ENCODE data around the gene SRPK2.

The SRPK2 gene

DNA sequence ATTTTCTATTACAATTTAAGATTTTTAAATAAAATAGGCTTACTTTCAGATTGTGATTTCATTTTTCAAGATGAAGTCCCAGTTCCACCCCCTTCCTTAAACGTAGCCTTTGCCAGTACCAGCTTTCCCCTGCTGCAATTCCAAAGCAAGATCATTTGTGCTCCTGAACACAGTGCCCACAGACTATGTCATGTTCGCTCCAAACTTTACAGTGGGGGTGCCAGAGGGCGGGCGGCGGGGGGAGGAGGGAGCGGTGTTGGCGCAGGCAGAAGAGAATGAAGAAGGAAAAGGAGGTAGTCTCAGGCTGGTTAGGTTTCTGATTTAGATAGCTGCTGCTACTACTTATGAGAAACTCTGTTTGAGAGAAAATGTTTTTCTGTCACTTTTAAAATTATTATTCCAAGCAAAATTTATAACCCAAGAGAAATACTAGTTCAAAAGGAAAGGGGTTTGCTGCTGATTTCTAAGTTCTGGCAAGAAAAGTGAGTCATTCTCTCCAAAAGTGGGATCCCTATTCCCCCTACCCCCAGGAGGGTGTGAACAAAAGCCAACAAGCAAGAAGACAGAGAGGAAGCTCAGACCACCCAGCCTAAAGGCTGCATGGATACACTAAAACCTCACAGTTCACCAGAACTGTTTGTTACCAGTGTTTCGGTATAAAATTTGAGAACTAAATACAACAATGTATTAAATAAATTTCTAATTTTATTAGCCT, 109.6 kb downstream of the SRPK2 start:
- H3K36me3 ChIP-seq (replicated peaks), result no peaks in the 10 kb centered on the region
- no peak overlapping the region for H3K27ac ChIP-seq
- H3K4me3 ChIP-seq (ENCODE audit: low read depth, low read length), result no peak overlapping the region
- no peaks in the 10 kb centered on the region for H3K27me3 ChIP-seq (replicated peaks)
- TF ChIP-seq, protein P1, sequence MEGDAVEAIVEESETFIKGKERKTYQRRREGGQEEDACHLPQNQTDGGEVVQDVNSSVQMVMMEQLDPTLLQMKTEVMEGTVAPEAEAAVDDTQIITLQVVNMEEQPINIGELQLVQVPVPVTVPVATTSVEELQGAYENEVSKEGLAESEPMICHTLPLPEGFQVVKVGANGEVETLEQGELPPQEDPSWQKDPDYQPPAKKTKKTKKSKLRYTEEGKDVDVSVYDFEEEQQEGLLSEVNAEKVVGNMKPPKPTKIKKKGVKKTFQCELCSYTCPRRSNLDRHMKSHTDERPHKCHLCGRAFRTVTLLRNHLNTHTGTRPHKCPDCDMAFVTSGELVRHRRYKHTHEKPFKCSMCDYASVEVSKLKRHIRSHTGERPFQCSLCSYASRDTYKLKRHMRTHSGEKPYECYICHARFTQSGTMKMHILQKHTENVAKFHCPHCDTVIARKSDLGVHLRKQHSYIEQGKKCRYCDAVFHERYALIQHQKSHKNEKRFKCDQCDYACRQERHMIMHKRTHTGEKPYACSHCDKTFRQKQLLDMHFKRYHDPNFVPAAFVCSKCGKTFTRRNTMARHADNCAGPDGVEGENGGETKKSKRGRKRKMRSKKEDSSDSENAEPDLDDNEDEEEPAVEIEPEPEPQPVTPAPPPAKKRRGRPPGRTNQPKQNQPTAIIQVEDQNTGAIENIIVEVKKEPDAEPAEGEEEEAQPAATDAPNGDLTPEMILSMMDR (IDR thresholded peaks at IDR 0.05; ENCODE audit: low read depth, low read length, missing control alignments), result no peak
- in situ Hi-C loops (cut with HindIII; ENCODE audit: low pct_ligation_motif_present, low sequenced_read_pairs), result no loop called here
- DNase-seq, result no peak

DNA sequence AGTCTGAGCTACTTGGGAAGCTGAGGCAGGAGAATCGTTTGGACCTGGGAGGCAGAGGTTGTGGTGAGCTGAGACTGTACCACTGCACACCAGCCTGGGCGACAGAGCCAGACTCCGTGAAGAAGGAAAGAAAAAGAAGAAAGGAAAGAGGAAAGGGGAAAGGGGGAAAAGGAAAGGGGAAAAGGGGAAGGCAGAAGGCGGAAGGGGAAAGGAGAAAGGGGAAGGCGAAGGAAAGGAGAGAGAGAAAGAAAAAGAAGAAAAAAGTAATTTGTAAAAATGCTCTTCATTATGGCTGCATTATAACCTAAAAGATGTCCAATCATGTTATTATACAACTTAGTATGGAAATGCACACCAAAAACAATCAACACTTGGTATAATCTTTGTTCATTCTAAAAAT, 110.2 kb downstream of the SRPK2 start:
- DNase-seq, result no peak
- H3K36me3 ChIP-seq (replicated peaks), result no peaks in the 10 kb centered on the region
- TF ChIP-seq, protein P1 (IDR thresholded peaks at IDR 0.05; ENCODE audit: low read depth, low read length, missing control alignments), result no peak
- H3K27ac ChIP-seq, result no peak overlapping the region
- in situ Hi-C loops (cut with HindIII; ENCODE audit: low pct_ligation_motif_present, low sequenced_read_pairs), result no loop called here
- H3K4me3 ChIP-seq (ENCODE audit: low read depth, low read length), result no peak overlapping the region
- H3K27me3 ChIP-seq (replicated peaks), result no peaks in the 10 kb centered on the region

DNA sequence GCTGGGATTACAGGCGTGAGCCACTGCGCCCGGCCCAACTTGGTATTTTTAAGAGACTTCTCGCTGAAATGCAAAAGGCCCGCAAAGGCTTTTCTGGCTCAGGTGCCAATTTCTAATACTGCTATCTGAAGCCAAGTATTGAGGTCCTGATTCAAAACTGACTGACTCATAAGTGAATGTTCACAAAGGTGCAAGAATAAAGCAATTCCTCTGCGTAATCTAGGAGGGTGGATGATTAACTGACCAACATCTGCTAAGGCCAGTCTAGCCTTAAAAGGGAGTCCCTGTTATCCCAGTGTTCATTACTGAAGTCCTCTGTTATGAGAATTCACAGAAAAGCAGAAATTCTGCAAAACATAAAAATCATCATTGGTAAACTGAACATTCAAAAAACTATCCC, 111.4 kb downstream of the SRPK2 start:
- in situ Hi-C loops (cut with HindIII; ENCODE audit: low pct_ligation_motif_present, low sequenced_read_pairs), result no loop called here
- H3K27me3 ChIP-seq (replicated peaks), result no peaks in the 10 kb centered on the region
- DNase-seq, result no peak
- no peaks in the 10 kb centered on the region for H3K36me3 ChIP-seq (replicated peaks)
- H3K27ac ChIP-seq, result no peak overlapping the region
- H3K4me3 ChIP-seq (ENCODE audit: low read depth, low read length), result no peak overlapping the region
- TF ChIP-seq, protein P1 (IDR thresholded peaks at IDR 0.05; ENCODE audit: low read depth, low read length, missing control alignments), result no peak

DNA sequence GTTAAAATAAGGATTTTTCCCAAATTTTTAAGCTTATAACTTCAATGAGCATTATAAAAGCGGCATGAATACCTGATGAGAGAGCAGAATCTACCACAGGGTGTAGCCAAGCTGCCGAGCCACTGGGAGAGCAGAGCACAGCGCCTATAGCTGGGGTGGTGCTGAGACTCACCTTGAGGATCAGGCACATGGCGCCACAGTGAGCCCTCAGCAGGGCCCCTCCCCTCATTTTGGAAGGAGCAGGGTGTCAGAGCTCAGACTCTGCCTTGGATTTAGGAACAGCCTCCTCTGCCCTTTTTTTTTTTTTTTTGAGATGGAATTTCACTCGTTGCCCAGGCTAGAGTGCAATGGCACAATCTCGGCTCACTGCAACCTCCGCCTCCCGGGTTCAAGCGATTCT, 118.6 kb downstream of the SRPK2 start:
- Histone ChIP-seq H3K36me3 (replicated peaks) (no peaks in the 10 kb centered on the region), H3K27ac (no peak overlapping the region), H3K27me3 (replicated peaks) (no peaks in the 10 kb centered on the region), H3K4me3 (ENCODE audit: low read depth, low read length) (no peak overlapping the region)
- TF ChIP-seq, protein P1 (IDR thresholded peaks at IDR 0.05; ENCODE audit: low read depth, low read length, missing control alignments), result no peak
- in situ Hi-C loops (cut with HindIII; ENCODE audit: low pct_ligation_motif_present, low sequenced_read_pairs), result no loop called here
- DNase-seq, result no peak

DNA sequence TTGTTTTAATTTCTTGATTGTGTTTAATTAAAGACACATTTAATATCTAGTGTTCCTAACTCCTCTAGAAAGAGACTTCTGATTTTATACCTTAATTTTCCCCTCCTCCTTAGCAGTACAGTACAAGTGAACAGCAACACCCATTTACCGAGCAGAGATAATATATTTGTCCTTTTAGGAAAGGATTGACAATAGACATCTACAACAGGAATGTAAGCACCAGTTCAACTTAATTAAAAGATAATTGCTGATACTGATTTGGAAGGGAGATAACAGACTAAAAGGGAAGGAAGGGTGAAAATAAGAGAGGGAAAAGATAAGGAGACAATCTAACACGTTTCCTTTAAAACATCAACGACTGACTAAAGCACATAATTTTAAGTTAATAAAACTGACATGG, 119.3 kb downstream of the SRPK2 start:
- TF ChIP-seq, protein P1 (IDR thresholded peaks at IDR 0.05; ENCODE audit: low read depth, low read length, missing control alignments), result no peak
- Histone ChIP-seq H3K27me3 (replicated peaks) (no peaks in the 10 kb centered on the region), H3K36me3 (replicated peaks) (no peaks in the 10 kb centered on the region), H3K27ac (peak overlapping the region; percentile 74), H3K4me3 (ENCODE audit: low read depth, low read length) (peak overlapping the region; percentile 39)
- in situ Hi-C loops (cut with HindIII; ENCODE audit: low pct_ligation_motif_present, low sequenced_read_pairs), result no loop called here
- DNase-seq, result no peak

Data from brain microvascular endothelial cell (primary cell).